ENCODE data around the gene OIP5. TPM values are rescaled to one million over a fixed set of nuclear protein-coding genes. Genes with fewer than 3 reads are reported as not detected.

The OIP5 gene
- 10 to 100 TPM in 1 of 3 donors, 1 to 10 TPM in 2; 8.5 to 10.2 (median 9.5) TPM for total RNA-seq

- Mint-ChIP-seq H3K36me3 (ENCODE audit: insufficient read depth) (no peaks in the 10 kb centered on the region), H3K4me3 (peak within 1 kb of the TSS; percentile 99), H3K27me3 (ENCODE audit: low read depth) (no peaks in the 10 kb centered on the region), H3K4me1 (ENCODE audit: low read depth) (peaks cover 28% of the 10 kb centered on the region), H3K9me3 (no peaks in the 10 kb centered on the region)
- DNase-seq: peak; percentile 95
- peak; percentile 97 to 98 for ATAC-seq
Measured at GRCh38 chr15:41332194-41333025, at the start of gene OIP5, which contains the start of gene NUSAP1. Gene OIP5 (minus strand): TSS chr15:41332591. CDS start chr15:41332561, 30 bp downstream. Gene NUSAP1 (plus strand): TSS chr15:41332881. CDS start chr15:41332958, 77 bp downstream.

DNA sequence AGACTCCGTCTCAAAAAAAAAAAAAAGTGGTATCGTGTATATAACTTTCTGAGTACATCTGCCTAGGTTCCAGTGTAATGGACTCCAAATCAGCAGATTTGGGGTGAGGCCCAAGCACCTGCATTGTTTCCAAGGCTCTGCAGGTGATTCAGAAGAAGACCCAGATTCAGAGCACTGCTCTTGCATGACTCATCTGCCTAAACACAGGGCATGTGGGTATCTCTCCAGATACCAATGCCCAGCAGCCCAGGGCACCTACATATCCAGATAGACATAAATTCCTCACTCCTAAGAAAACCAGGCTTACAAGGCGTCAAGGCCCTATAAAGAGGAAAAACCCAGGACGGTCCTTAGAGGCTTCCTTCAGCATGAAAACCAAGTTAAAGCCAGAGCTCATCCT lies 45.6 kb upstream of the OIP5 start:
- H3K4me1 Mint-ChIP-seq (ENCODE audit: low read depth): no peaks in the 10 kb centered on the region
- no peak overlapping the region for H3K4me3 Mint-ChIP-seq
- DNase-seq (no peak), ATAC-seq (no peak)
- no peaks in the 10 kb centered on the region for H3K9me3 Mint-ChIP-seq
- H3K36me3 Mint-ChIP-seq (ENCODE audit: insufficient read depth): peaks cover 1% of the 10 kb centered on the region
- no peaks in the 10 kb centered on the region for H3K27me3 Mint-ChIP-seq (ENCODE audit: low read depth)

DNA sequence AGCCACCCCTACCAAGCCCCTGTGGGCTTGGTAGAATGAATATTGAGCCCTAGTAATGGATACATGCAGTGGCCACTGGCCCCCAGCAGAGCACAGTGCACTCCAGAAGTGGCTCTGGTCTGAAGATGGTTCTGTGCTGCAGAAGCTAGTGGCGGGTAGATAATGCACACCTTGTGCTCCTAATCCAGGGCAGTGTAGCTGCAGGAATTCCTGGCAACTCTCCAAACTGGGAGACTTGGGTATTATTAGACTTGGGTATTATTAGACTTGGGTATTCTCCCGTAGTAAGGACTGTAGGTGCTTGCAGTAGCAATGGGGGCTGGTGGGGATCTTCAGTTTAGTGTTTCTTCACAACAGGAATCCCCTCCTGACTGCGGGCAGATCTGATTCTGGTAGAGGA lies 35.0 kb upstream of the OIP5 start:
- ATAC-seq (no peak), DNase-seq (no peak)
- no peak overlapping the region for H3K4me3 Mint-ChIP-seq
- no peaks in the 10 kb centered on the region for H3K4me1 Mint-ChIP-seq (ENCODE audit: low read depth)
- H3K9me3 Mint-ChIP-seq: no peaks in the 10 kb centered on the region
- no peaks in the 10 kb centered on the region for H3K27me3 Mint-ChIP-seq (ENCODE audit: low read depth)
- H3K36me3 Mint-ChIP-seq (ENCODE audit: insufficient read depth): peaks cover 2% of the 10 kb centered on the region

DNA sequence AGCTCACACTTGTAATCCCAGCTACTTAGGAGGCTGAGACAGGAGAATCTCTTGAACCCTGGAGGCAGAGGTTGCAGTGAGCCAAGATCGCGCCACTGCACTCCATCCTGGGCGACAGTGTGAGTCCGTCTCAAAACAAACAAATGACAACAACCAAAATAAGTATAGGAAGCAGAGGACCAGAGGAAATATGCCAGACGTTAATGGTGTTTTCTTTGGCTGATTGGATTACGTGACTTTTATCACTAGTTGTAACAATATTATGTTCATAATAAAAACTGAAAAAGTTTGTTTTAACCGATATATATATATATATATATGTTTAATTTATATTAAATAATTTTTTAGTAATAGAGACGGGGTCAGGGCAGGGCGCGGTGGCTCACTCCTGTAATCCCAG lies 22.0 kb upstream of the OIP5 start:
- Mint-ChIP-seq H3K4me1 (ENCODE audit: low read depth) (no peaks in the 10 kb centered on the region), H3K4me3 (no peak overlapping the region), H3K9me3 (no peaks in the 10 kb centered on the region), H3K36me3 (ENCODE audit: insufficient read depth) (no peaks in the 10 kb centered on the region), H3K27me3 (ENCODE audit: low read depth) (no peaks in the 10 kb centered on the region)
- ATAC-seq (no peak), DNase-seq (no peak)

DNA sequence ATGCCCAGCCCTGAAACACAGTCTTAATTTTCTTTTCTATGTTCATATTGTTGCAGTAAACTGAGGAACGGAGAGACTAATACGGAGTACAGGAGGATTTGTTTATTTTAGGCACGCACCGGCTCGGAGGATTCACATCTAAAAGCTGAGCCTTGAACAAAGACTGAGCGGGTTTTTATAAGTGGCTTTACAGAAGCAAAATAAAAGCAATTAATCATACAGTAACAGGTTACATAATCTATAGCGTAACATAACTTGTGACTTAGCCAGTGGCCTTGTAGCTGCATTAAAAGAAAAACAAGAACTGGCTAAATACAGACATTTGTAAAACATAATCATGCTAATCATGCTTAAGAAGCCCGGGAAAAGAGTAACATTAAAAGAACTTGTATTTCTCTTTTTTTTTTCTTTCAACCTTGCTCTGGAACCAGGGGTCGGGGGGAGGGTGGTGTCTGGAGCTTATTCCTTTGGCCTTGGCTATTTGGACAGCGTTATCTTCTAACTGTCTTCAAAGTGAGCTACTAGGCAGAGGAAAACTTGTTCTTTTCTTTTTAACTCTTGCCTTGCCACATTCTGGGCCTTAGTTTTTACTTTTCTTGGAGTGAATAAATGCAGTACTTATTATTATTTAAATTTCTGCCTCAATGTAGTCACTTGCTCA lies 17.8 kb upstream of the OIP5 start:
- Mint-ChIP-seq H3K4me3 (no peak overlapping the region), H3K36me3 (ENCODE audit: insufficient read depth) (peaks cover 2% of the 10 kb centered on the region), H3K27me3 (ENCODE audit: low read depth) (no peaks in the 10 kb centered on the region), H3K4me1 (ENCODE audit: low read depth) (no peaks in the 10 kb centered on the region), H3K9me3 (no peaks in the 10 kb centered on the region)
- ATAC-seq: no peak
- no peak for DNase-seq

DNA sequence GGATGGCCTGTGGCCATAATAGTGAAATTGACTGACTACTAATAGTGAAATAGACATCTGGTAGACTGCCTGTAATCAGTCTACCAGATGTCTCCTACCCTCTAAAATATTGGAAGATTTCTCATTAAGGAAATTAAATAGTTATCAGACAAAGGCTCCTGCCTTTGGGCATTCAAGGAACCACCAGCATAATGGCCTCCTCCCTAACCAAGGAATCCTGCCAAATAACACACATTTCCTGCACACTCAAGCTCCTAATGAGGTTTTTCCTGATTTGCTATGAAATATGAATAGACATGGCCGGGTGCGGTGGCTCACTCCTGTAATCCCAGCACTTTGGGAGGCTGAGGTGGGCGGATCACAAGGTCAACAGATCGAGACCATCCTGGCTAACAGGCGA lies 14.8 kb upstream of the OIP5 start:
- H3K36me3 Mint-ChIP-seq (ENCODE audit: insufficient read depth): peaks cover 3% of the 10 kb centered on the region

GRCh38 chr15:41341519-41341918 lies 9.1 kb upstream of the OIP5 start:
- ATAC-seq (no peak), DNase-seq (no peak)
- Mint-ChIP-seq H3K4me3 (no peak overlapping the region), H3K36me3 (ENCODE audit: insufficient read depth) (peaks cover 4% of the 10 kb centered on the region), H3K4me1 (ENCODE audit: low read depth) (peaks cover 17% of the 10 kb centered on the region), H3K9me3 (no peaks in the 10 kb centered on the region), H3K27me3 (ENCODE audit: low read depth) (no peaks in the 10 kb centered on the region)

More for the DNA sequence above, 14.8 kb upstream of the OIP5 start:
- H3K9me3 Mint-ChIP-seq: no peaks in the 10 kb centered on the region
- ATAC-seq (no peak), DNase-seq (no peak)
- no peaks in the 10 kb centered on the region for H3K4me1 Mint-ChIP-seq (ENCODE audit: low read depth)
- H3K4me3 Mint-ChIP-seq: no peak overlapping the region
- no peaks in the 10 kb centered on the region for H3K27me3 Mint-ChIP-seq (ENCODE audit: low read depth)

DNA sequence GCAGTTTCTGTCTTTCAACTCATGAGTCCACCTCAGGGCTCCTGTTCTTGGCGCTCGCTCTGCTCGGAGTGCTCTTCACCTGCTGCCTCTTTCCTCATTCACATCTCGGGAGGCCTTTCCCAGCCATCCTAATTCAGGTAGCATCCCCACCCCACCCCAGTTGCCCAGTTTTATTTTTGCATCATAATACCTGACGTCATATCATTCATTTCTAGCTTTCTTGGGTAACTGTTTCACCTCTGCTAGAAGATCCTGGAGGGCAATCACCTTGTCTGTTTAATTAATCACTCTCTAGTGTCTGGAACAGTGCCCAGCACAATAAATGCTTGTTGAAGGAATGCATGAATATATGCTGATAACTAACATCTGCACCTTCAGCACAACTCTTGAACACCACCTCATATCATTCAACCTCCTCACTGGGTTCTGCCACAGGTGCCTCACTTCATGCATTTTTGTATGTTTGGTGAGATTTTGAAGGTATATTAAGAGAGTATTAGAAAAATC lies 7.9 kb upstream of the OIP5 start:
- Mint-ChIP-seq H3K36me3 (ENCODE audit: insufficient read depth) (peaks cover 3% of the 10 kb centered on the region), H3K9me3 (no peaks in the 10 kb centered on the region), H3K4me3 (no peak overlapping the region), H3K4me1 (ENCODE audit: low read depth) (peaks cover 18% of the 10 kb centered on the region), H3K27me3 (ENCODE audit: low read depth) (no peaks in the 10 kb centered on the region)
- ATAC-seq: no peak
- DNase-seq: no peak

DNA sequence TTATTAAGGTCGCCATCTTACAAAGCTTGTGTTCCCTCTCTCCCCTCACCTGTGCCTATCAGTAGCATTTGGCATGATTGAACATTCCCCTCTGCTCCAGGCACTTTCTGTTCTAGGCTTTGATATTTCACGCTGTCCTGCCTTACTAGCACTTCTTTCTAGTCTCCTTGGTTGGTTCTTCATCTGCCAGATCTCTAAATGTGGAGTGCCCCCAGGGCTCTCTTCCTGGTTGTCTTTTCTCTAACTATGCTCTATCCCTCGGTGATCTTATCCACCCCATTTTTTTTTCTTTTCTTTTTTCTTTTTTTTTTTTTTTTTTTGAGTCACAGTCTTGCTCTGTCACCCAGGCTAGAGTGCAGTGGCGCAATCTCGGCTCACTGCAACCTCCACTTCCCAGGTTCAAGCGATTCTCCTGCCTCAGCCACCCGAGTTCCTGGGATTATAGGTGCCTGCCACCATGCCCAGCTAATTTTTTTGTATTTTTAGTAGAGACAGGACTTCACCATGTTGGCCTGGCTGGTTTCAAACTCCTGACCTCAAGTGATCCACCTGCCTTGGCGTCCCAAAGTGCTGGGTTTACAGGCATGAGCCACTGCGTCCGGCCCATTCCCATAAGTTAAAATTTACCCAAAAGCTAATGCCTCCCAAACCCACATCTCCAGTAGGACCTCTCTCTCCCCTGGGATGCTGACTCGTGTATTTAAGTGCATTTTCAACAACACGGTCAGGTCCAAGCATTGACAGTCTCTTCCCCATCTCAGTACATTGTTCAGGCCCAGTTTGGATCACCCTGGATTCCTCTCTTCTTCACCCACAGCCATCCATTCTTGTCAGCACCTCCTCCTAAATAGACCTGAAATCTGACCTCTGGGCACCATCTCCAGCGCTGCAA lies 5.5 kb upstream of the OIP5 start:
- no peak for ATAC-seq
- no peak for DNase-seq
- no peaks in the 10 kb centered on the region for H3K9me3 Mint-ChIP-seq
- no peaks in the 10 kb centered on the region for H3K27me3 Mint-ChIP-seq (ENCODE audit: low read depth)
- peaks cover 1% of the 10 kb centered on the region for H3K36me3 Mint-ChIP-seq (ENCODE audit: insufficient read depth)
- no peak overlapping the region for H3K4me3 Mint-ChIP-seq
- peaks cover 32% of the 10 kb centered on the region for H3K4me1 Mint-ChIP-seq (ENCODE audit: low read depth)

- H3K4me3 Mint-ChIP-seq: no peak overlapping the region
- no peaks in the 10 kb centered on the region for H3K9me3 Mint-ChIP-seq
- DNase-seq (no peak), ATAC-seq (no peak)
- H3K27me3 Mint-ChIP-seq (ENCODE audit: low read depth): no peaks in the 10 kb centered on the region
- H3K36me3 Mint-ChIP-seq (ENCODE audit: insufficient read depth): peaks cover 1% of the 10 kb centered on the region
- H3K4me1 Mint-ChIP-seq (ENCODE audit: low read depth): peaks cover 37% of the 10 kb centered on the region
Measured at GRCh38 chr15:41337047-41337446, 4.7 kb upstream of the OIP5 start.

- Mint-ChIP-seq H3K4me3 (no peak overlapping the region), H3K9me3 (no peaks in the 10 kb centered on the region), H3K4me1 (ENCODE audit: low read depth) (peaks cover 39% of the 10 kb centered on the region), H3K36me3 (ENCODE audit: insufficient read depth) (peaks cover 1% of the 10 kb centered on the region), H3K27me3 (ENCODE audit: low read depth) (no peaks in the 10 kb centered on the region)
- DNase-seq (no peak), ATAC-seq (no peak)
Measured at GRCh38 chr15:41336549-41336948, 4.2 kb upstream of the OIP5 start.

- no peak for DNase-seq
- Mint-ChIP-seq H3K9me3 (no peaks in the 10 kb centered on the region), H3K4me3 (peak overlapping the region; percentile 99), H3K27me3 (ENCODE audit: low read depth) (no peaks in the 10 kb centered on the region), H3K36me3 (ENCODE audit: insufficient read depth) (no peaks in the 10 kb centered on the region), H3K4me1 (ENCODE audit: low read depth) (peaks cover 35% of the 10 kb centered on the region)
- no peak for ATAC-seq
Measured at GRCh38 chr15:41334293-41335120, 2.1 kb upstream of the OIP5 start.

GRCh38 chr15:41333026-41333562 lies 703 bp upstream of the OIP5 start:
- Mint-ChIP-seq H3K4me1 (ENCODE audit: low read depth) (peaks cover 32% of the 10 kb centered on the region), H3K27me3 (ENCODE audit: low read depth) (no peaks in the 10 kb centered on the region), H3K4me3 (peak overlapping the region; percentile 99), H3K9me3 (no peaks in the 10 kb centered on the region), H3K36me3 (ENCODE audit: insufficient read depth) (no peaks in the 10 kb centered on the region)
- ATAC-seq (peak; percentile 4 to 8), DNase-seq (no peak)

All from activated T-cell treated with anti-CD3 and anti-CD28 coated beads, Interleukin-2, amount 50 U/mL, for 4 hours (primary cell).